OCI-LY7 (cell line): Measurements from ENCODE around the gene RAB8B. TPM values are rescaled to one million over a fixed set of nuclear protein-coding genes. Genes with fewer than 3 reads are reported as not detected.

Experiments
- BruUV-seq: library from RNA; stranded (reverse); fragments of 400-500 nt; replicated peaks from 2 replicates; lab custom pipeline; 2021; lab: Mats Ljungman, UMichigan
- CTCF ChIA-PET: fragments of 300-600 bp; sonication (Branson Sonifier 250); formaldehyde crosslinking; loops from one replicate; lab custom pipeline; 2022; ENCODE audit warnings: antibody characterized with exemption; ENCODE audit not compliant: unreplicated experiment; lab: Charles Lee
- POLR2A ChIA-PET: fragments of 300-600 bp; sonication (Branson Sonifier 250); formaldehyde crosslinking; loops from one replicate; lab custom pipeline; 2022; ENCODE audit warnings: antibody characterized with exemption; lab: Charles Lee
- DNase-seq: peaks from one replicate; pipeline ENCODE4 v3.0.0-alpha.2; 2015; ENCODE audit warnings: low spot score
- H2AFZ ChIP-seq: fragments of 200-600 bp; sonication (generic), shearing (Covaris generic); 2 replicates; pipeline ENCODE4 v1.6.1; 2014; ENCODE audit warnings: mild to moderate bottlenecking, antibody characterized with exemption, low read length, moderate library complexity
- H3K27ac ChIP-seq: fragments of 200-600 bp; sonication (generic); 2 replicates; pipeline ENCODE4 v1.5.1; 2014; ENCODE audit warnings: mixed run types, low read depth, mild to moderate bottlenecking, moderate library complexity, low read length, inconsistent platforms; ENCODE audit not compliant: poor library complexity, severe bottlenecking
- H3K36me3 ChIP-seq: fragments of 200-600 bp; sonication (generic); 2 replicates; pipeline ENCODE4 v1.6.1; 2014; ENCODE audit warnings: mild to moderate bottlenecking, antibody characterized with exemption, low read length, moderate library complexity, mixed read lengths; ENCODE audit not compliant: insufficient read depth
- H3K4me1 ChIP-seq: fragments of 200-600 bp; sonication (generic); 2 replicates; pipeline ENCODE4 v1.5.1; 2014; ENCODE audit warnings: mild to moderate bottlenecking, low read length; ENCODE audit not compliant: insufficient read depth, poor library complexity, severe bottlenecking
- H3K4me2 ChIP-seq: fragments of 200-600 bp; sonication (generic); 2 replicates; pipeline ENCODE4 v1.6.1; 2014; ENCODE audit warnings: mild to moderate bottlenecking, low read length
- H3K4me3 ChIP-seq: fragments of 200-600 bp; sonication (generic); 2 replicates; pipeline ENCODE4 v1.5.1; 2014; ENCODE audit warnings: mild to moderate bottlenecking, low read depth, low read length; ENCODE audit not compliant: poor library complexity, severe bottlenecking
- H3K79me2 ChIP-seq: fragments of 200-600 bp; sonication (generic); 2 replicates; pipeline ENCODE4 v1.6.1; 2016; ENCODE audit warnings: low read depth, mild to moderate bottlenecking, low read length, moderate library complexity, mixed read lengths; ENCODE audit not compliant: insufficient read depth
- H3K9me2 ChIP-seq: fragments of 200-600 bp; sonication (generic); 2 replicates; pipeline ENCODE4 v1.6.1; 2016; ENCODE audit warnings: mild to moderate bottlenecking, low read length, mixed read lengths; ENCODE audit not compliant: insufficient read depth
- H3K9me3 ChIP-seq: fragments of 200-600 bp; sonication (generic); 2 replicates; pipeline ENCODE4 v1.6.1; 2014; ENCODE audit warnings: mild to moderate bottlenecking, mixed run types, low read length, mixed read lengths
- H4K20me1 ChIP-seq: fragments of 200-600 bp; sonication (generic); 2 replicates; pipeline ENCODE4 v1.6.1; 2014; ENCODE audit warnings: mild to moderate bottlenecking, antibody characterized with exemption, low read length, moderate library complexity, mixed read lengths; ENCODE audit not compliant: insufficient read depth
- EZH2phosphoT487 ChIP-seq: fragments of 200-600 bp; sonication (generic); IDR thresholded peaks from 2 replicates; pipeline ENCODE4 v1.6.1; 2018; ENCODE audit warnings: low read depth, borderline replicate concordance, mild to moderate bottlenecking, mixed run types, antibody characterized with exemption, low read length, moderate library complexity, mixed read lengths
- intact Hi-C: fragments of 100-400 bp; cut with micrococcal nuclease; formaldehyde crosslinking; loops from one replicate; pipeline ENCODE4 v1.10.0; 2022; ENCODE audit not compliant: unreplicated experiment
- total RNA-seq, 2 experiments: library from RNA; depleted of rRNA in 1 of 2; stranded (reverse); fragments of >200 nt in 1 of 2; shearing (Covaris generic) in 1 of 2; gene quantifications; 2 replicates each; pipeline ENCODE4 v1.2.3, GENCODE V29; 2014 to 2022
- TF ChIP-seq, protein P1 (sequence below): fragments of 200-600 bp; sonication (generic); conservative IDR thresholded peaks from 2 replicates; pipeline ENCODE4 v1.5.1; 2014; ENCODE audit warnings: mild to moderate bottlenecking, antibody characterized with exemption, low read length, moderate library complexity, mixed read lengths

Gene RAB8B
- total RNA-seq, 2 experiments from 2014 or later = 4.9 to 18.6 TPM

DNA sequence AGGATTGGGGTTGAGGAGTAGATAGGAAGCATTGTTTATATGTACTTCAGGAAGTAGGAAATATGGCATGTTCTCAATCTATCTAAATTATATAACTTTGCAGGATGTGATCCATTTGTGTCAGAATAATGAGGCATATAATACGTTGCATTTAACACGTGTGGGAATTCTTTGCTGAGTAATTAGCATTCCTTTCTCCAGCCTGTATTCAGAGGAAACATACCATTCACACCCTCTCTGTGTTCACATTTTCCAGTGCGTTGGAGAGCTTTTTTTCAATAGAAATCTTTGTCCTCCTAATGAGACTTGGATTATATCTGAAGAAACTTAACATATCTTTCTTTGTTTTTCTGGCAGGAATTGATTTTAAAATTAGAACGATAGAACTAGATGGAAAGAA is 55.0 kb downstream of the RAB8B start:
- Histone ChIP-seq H3K79me2 (no peaks in the 10 kb centered on the region), H4K20me1 (no peaks in the 10 kb centered on the region), H3K4me2 (no peak overlapping the region), H3K27ac (no peak overlapping the region), H2AFZ (no peak overlapping the region), H3K9me2 (no peaks in the 10 kb centered on the region), H3K9me3 (peaks cover 16% of the 10 kb centered on the region), H3K4me1 (no peaks in the 10 kb centered on the region), H3K36me3 (peaks cover 44% of the 10 kb centered on the region), H3K4me3 (no peak overlapping the region)
- ChIA-PET CTCF (no interaction called here), POLR2A (interaction anchor here (0.6 to 1.0 kb wide), 3 partner anchors 12 to 132 kb away, joined by 3 read pairs; no protein-coding TSS in a partner anchor)
- no TSS peak for BruUV-seq
- TF ChIP-seq, protein P1, sequence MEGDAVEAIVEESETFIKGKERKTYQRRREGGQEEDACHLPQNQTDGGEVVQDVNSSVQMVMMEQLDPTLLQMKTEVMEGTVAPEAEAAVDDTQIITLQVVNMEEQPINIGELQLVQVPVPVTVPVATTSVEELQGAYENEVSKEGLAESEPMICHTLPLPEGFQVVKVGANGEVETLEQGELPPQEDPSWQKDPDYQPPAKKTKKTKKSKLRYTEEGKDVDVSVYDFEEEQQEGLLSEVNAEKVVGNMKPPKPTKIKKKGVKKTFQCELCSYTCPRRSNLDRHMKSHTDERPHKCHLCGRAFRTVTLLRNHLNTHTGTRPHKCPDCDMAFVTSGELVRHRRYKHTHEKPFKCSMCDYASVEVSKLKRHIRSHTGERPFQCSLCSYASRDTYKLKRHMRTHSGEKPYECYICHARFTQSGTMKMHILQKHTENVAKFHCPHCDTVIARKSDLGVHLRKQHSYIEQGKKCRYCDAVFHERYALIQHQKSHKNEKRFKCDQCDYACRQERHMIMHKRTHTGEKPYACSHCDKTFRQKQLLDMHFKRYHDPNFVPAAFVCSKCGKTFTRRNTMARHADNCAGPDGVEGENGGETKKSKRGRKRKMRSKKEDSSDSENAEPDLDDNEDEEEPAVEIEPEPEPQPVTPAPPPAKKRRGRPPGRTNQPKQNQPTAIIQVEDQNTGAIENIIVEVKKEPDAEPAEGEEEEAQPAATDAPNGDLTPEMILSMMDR = no peak
- TF ChIP-seq EZH2phosphoT487 = no peak
- intact Hi-C loops = no loop called here
- no peak for DNase-seq

DNA sequence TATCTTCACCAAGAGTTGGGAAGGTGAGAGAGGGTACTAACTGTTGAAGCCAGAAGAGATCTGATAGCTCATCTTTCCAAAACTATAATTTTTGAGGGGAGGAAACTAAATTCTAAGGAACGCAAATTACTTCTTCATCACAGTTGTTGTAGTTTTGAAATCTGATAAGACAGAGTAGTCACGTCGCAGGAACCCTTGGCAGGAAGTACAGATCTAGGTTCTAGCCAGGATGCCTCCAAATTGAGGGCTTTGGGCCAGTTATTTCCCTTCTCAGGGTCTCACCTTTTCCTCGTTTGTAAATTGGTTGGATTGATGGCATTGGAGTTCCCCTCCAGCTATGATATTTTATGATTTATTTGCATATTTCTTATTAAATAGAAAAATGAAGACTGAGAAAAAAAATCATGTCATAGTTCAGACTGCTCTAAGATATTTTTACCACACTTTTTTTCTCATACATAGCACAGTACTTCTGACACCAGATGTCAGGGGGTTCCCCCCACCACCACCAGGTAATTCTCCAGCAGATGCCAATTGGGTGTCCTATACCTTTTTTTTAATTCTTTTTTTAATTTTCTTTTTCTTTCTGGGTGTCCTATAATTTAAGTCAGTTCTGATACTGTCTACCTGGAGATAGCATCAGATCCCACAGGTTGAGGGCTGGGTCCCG is 55.7 kb downstream of the RAB8B start:
- Histone ChIP-seq H3K4me3 (no peak overlapping the region), H4K20me1 (no peaks in the 10 kb centered on the region), H3K27ac (no peak overlapping the region), H3K9me2 (no peaks in the 10 kb centered on the region), H3K4me2 (no peak overlapping the region), H3K9me3 (peaks cover 16% of the 10 kb centered on the region), H3K79me2 (no peaks in the 10 kb centered on the region), H3K36me3 (peaks cover 44% of the 10 kb centered on the region), H2AFZ (no peak overlapping the region), H3K4me1 (no peaks in the 10 kb centered on the region)
- ChIA-PET POLR2A (interaction anchor here (0.8 kb wide), 1 partner anchor 14 kb away, joined by 3 read pairs; no protein-coding TSS in a partner anchor), CTCF (no interaction called here)
- BruUV-seq = no TSS peak
- DNase-seq = no peak
- TF ChIP-seq EZH2phosphoT487 = no peak
- TF ChIP-seq, protein P1 = no peak
- intact Hi-C loops = no loop called here
